GM18499 (cell line): ENCODE data around the gene THAP8.

Source experiments
- ATAC-seq: cut with Tn5 transposase; IDR thresholded peaks from one replicate; pipeline ENCODE4 v1.9.1; 2021; ENCODE audit warnings: moderate number of reproducible peaks; ENCODE audit not compliant: insufficient read depth, unreplicated experiment

Gene THAP8

GRCh38 chr19:36054119-36054732 is at the start of gene THAP8:
Gene THAP8 (minus strand): TSS chr19:36054285. CDS start chr19:36054217, 68 bp downstream.
- ATAC-seq: peak; percentile 70

- no peak for ATAC-seq
Observed at GRCh38 chr19:36103040-36103626, 49.0 kb upstream of the THAP8 start.

GRCh38 chr19:36101550-36102327 is 47.7 kb upstream of the THAP8 start:
- no peak for ATAC-seq

GRCh38 chr19:36100476-36100875 is 46.4 kb upstream of the THAP8 start:
- ATAC-seq: no peak

GRCh38 chr19:36099166-36099785 is 45.2 kb upstream of the THAP8 start:
- no peak for ATAC-seq

GRCh38 chr19:36097036-36097435 is 43.0 kb upstream of the THAP8 start:
- no peak for ATAC-seq

GRCh38 chr19:36093687-36094086 is 39.6 kb upstream of the THAP8 start:
- ATAC-seq: no peak

GRCh38 chr19:36093146-36093662 is 39.1 kb upstream of the THAP8 start:
- no peak for ATAC-seq

- no peak for ATAC-seq
Observed at GRCh38 chr19:36092566-36092965, 38.5 kb upstream of the THAP8 start.

- no peak for ATAC-seq
Observed at GRCh38 chr19:36090910-36091695, 37.0 kb upstream of the THAP8 start.

GRCh38 chr19:36089847-36090246 is 35.8 kb upstream of the THAP8 start:
- no peak for ATAC-seq

- ATAC-seq: no peak
Observed at GRCh38 chr19:36086326-36086725, 32.2 kb upstream of the THAP8 start.

GRCh38 chr19:36084231-36085009 is 30.3 kb upstream of the THAP8 start:
- no peak for ATAC-seq

- no peak for ATAC-seq
Observed at GRCh38 chr19:36082916-36083315, 28.8 kb upstream of the THAP8 start.

- no peak for ATAC-seq
Observed at GRCh38 chr19:36081894-36082293, 27.8 kb upstream of the THAP8 start.

GRCh38 chr19:36081385-36081784 is 27.3 kb upstream of the THAP8 start:
- ATAC-seq: no peak

GRCh38 chr19:36079389-36079945 is 25.4 kb upstream of the THAP8 start:
- no peak for ATAC-seq

GRCh38 chr19:36073121-36073876 is 19.2 kb upstream of the THAP8 start:
- ATAC-seq: no peak
